Measurements from ENCODE around the gene CMIP. TPM values are rescaled to one million over a fixed set of nuclear protein-coding genes. Genes with fewer than 3 reads are reported as not detected.

CMIP gene
- total RNA-seq, 1 experiment from 2014 or later, result 68.0 TPM

GRCh38 chr16:81574168-81574567 is 129.6 kb downstream of the CMIP start:
- no peak for TF ChIP-seq CTCF (IDR thresholded peaks at IDR 0.05; ENCODE audit: insufficient read depth in 1 of 2, low read depth in 1 of 2, low read length in 1 of 2, severe bottlenecking in 1 of 2, unreplicated experiment in 1 of 2)
- Mint-ChIP-seq H3K36me3 (ENCODE audit: insufficient read depth, unreplicated experiment) (peaks cover 9% of the 10 kb centered on the region), H3K27me3 (ENCODE audit: insufficient read depth, unreplicated experiment) (no peaks in the 10 kb centered on the region), H3K27ac (ENCODE audit: unreplicated experiment) (peak overlapping the region; percentile 46), H3K9me3 (ENCODE audit: unreplicated experiment) (no peaks in the 10 kb centered on the region), H3K4me1 (ENCODE audit: low read depth, unreplicated experiment) (no peaks in the 10 kb centered on the region), H3K4me3 (ENCODE audit: unreplicated experiment) (no peak overlapping the region)
- ChIA-PET POLR2A (no interaction called here), CTCF (no interaction called here)
- no peaks in the 10 kb centered on the region for H3K27me3 ChIP-seq (replicated peaks; ENCODE audit: control insufficient read depth, insufficient read depth, low read length)
- intact Hi-C loops (cut with micrococcal nuclease; ENCODE audit: unreplicated experiment), result no loop called here
- no peak for DNase-seq
- peaks cover 1% of the 10 kb centered on the region; the same call in 1 of the 2 replicates for H3K36me3 ChIP-seq (ENCODE audit: control insufficient read depth, insufficient read depth, low read length)
- no TSS peak for BruUV-seq (replicated peaks)
- H3K9me3 ChIP-seq, result no peaks in the 10 kb centered on the region
- H3K4me1 ChIP-seq, result no peaks in the 10 kb centered on the region; the same call in 1 of the 2 replicates
- H3K4me3 ChIP-seq (ENCODE audit: low read depth, low read length), result no peak overlapping the region

- peaks cover 1% of the 10 kb centered on the region; the same call in 1 of the 2 replicates for H3K36me3 ChIP-seq (ENCODE audit: control insufficient read depth, insufficient read depth, low read length)
- Mint-ChIP-seq H3K4me1 (ENCODE audit: low read depth, unreplicated experiment) (no peaks in the 10 kb centered on the region), H3K9me3 (ENCODE audit: unreplicated experiment) (no peaks in the 10 kb centered on the region), H3K36me3 (ENCODE audit: insufficient read depth, unreplicated experiment) (peaks cover 13% of the 10 kb centered on the region), H3K27me3 (ENCODE audit: insufficient read depth, unreplicated experiment) (no peaks in the 10 kb centered on the region), H3K4me3 (ENCODE audit: unreplicated experiment) (no peak overlapping the region), H3K27ac (ENCODE audit: unreplicated experiment) (no peak overlapping the region)
- no peaks in the 10 kb centered on the region for H3K27me3 ChIP-seq (replicated peaks; ENCODE audit: control insufficient read depth, insufficient read depth, low read length)
- no peak for DNase-seq
- TF ChIP-seq CTCF (IDR thresholded peaks at IDR 0.05; ENCODE audit: insufficient read depth in 1 of 2, low read depth in 1 of 2, low read length in 1 of 2, severe bottlenecking in 1 of 2, unreplicated experiment in 1 of 2), result no peak
- ChIA-PET CTCF (no interaction called here), POLR2A (interaction anchor here (0.6 kb wide), 1 partner anchor 27 kb away, joined by 13 read pairs; no protein-coding TSS in a partner anchor)
- no peak overlapping the region for H3K4me3 ChIP-seq (ENCODE audit: low read depth, low read length)
- H3K9me3 ChIP-seq, result no peaks in the 10 kb centered on the region
- intact Hi-C loops (cut with micrococcal nuclease; ENCODE audit: unreplicated experiment), result no loop called here
- no TSS peak for BruUV-seq (replicated peaks)
- no peaks in the 10 kb centered on the region; the same call in 1 of the 2 replicates for H3K4me1 ChIP-seq
Observed at GRCh38 chr16:81575307-81575706, 130.7 kb downstream of the CMIP start.

- H3K9me3 Mint-ChIP-seq (ENCODE audit: unreplicated experiment), result no peaks in the 10 kb centered on the region
Observed at GRCh38 chr16:81575834-81576233, 131.2 kb downstream of the CMIP start.

More at GRCh38 chr16:81575834-81576233, 131.2 kb downstream of the CMIP start:
- peaks cover 1% of the 10 kb centered on the region; the same call in 1 of the 2 replicates for H3K36me3 ChIP-seq (ENCODE audit: control insufficient read depth, insufficient read depth, low read length)
- H3K4me3 Mint-ChIP-seq (ENCODE audit: unreplicated experiment), result no peak overlapping the region
- H3K27me3 Mint-ChIP-seq (ENCODE audit: insufficient read depth, unreplicated experiment), result no peaks in the 10 kb centered on the region
- H3K27ac Mint-ChIP-seq (ENCODE audit: unreplicated experiment), result no peak overlapping the region
- peaks cover 9% of the 10 kb centered on the region for H3K36me3 Mint-ChIP-seq (ENCODE audit: insufficient read depth, unreplicated experiment)
- H3K4me1 ChIP-seq, result peaks cover 4% of the 10 kb centered on the region
- DNase-seq, result no peak
- no TSS peak for BruUV-seq (replicated peaks)
- peaks cover 4% of the 10 kb centered on the region for H3K4me1 Mint-ChIP-seq (ENCODE audit: low read depth, unreplicated experiment)
- no peak overlapping the region for H3K4me3 ChIP-seq (ENCODE audit: low read depth, low read length)
- ChIA-PET POLR2A (no interaction called here), CTCF (no interaction called here)
- intact Hi-C loops (cut with micrococcal nuclease; ENCODE audit: unreplicated experiment), result no loop called here
- TF ChIP-seq CTCF (IDR thresholded peaks at IDR 0.05; ENCODE audit: insufficient read depth in 1 of 2, low read depth in 1 of 2, low read length in 1 of 2, severe bottlenecking in 1 of 2, unreplicated experiment in 1 of 2), result no peak
- H3K27me3 ChIP-seq (replicated peaks; ENCODE audit: control insufficient read depth, insufficient read depth, low read length), result no peaks in the 10 kb centered on the region
- no peaks in the 10 kb centered on the region for H3K9me3 ChIP-seq
